Measurements from ENCODE around the gene PHLDB2.

Gene PHLDB2

GRCh38 chr3:111979434-111980038 lies 120.5 kb downstream of the PHLDB2 start:
- DNase-seq, result peak; percentile 45 to 62
- TF ChIP-seq GATA1 (IDR thresholded peaks at IDR 0.05; ENCODE audit: low read depth, low read length) (no peak), POLR2A (IDR thresholded peaks at IDR 0.05; ENCODE audit: low read length) (no peak)

- TF ChIP-seq GATA1 (IDR thresholded peaks at IDR 0.05; ENCODE audit: low read depth, low read length) (no peak), POLR2A (IDR thresholded peaks at IDR 0.05; ENCODE audit: low read length) (no peak)
- no peak for DNase-seq
These were observed 121.8 kb downstream of the PHLDB2 start for GRCh38 chr3:111980716-111981456.

GRCh38 chr3:111981457-111981763 lies 122.3 kb downstream of the PHLDB2 start:
- no peak for DNase-seq
- TF ChIP-seq GATA1 (IDR thresholded peaks at IDR 0.05; ENCODE audit: low read depth, low read length) (no peak), POLR2A (IDR thresholded peaks at IDR 0.05; ENCODE audit: low read length) (no peak)

GRCh38 chr3:111984636-111985298 lies 125.7 kb downstream of the PHLDB2 start:
- DNase-seq, result no peak
- no peak for TF ChIP-seq POLR2A (IDR thresholded peaks at IDR 0.05; ENCODE audit: low read length)
- no peak for TF ChIP-seq GATA1 (IDR thresholded peaks at IDR 0.05; ENCODE audit: low read depth, low read length)

GRCh38 chr3:111986800-111987199 lies 127.7 kb downstream of the PHLDB2 start:
- DNase-seq, result no peak
- TF ChIP-seq POLR2A (IDR thresholded peaks at IDR 0.05; ENCODE audit: low read length) (no peak), GATA1 (IDR thresholded peaks at IDR 0.05; ENCODE audit: low read depth, low read length) (no peak)

- TF ChIP-seq GATA1 (IDR thresholded peaks at IDR 0.05; ENCODE audit: low read depth, low read length), result no peak
- no peak for TF ChIP-seq POLR2A (IDR thresholded peaks at IDR 0.05; ENCODE audit: low read length)
- DNase-seq, result peak; percentile 48 to 59
These were observed 130.1 kb downstream of the PHLDB2 start for GRCh38 chr3:111989061-111989678.

- TF ChIP-seq GATA1 (IDR thresholded peaks at IDR 0.05; ENCODE audit: low read depth, low read length) (no peak), POLR2A (IDR thresholded peaks at IDR 0.05; ENCODE audit: low read length) (no peak)
- no peak for DNase-seq
These were observed 134.0 kb downstream of the PHLDB2 start for GRCh38 chr3:111993038-111993437.

- no peak for TF ChIP-seq GATA1 (IDR thresholded peaks at IDR 0.05; ENCODE audit: low read depth, low read length)
- no peak for TF ChIP-seq POLR2A (IDR thresholded peaks at IDR 0.05; ENCODE audit: low read length)
- DNase-seq, result no peak
These were observed 139.8 kb downstream of the PHLDB2 start, which contains the start of gene TAGLN3 for GRCh38 chr3:111998636-111999483. TAGLN3 (plus strand) TSS chr3:111998922; CDS start chr3:111999423, 501 bp downstream.

GRCh38 chr3:111999484-112000324 lies 140.6 kb downstream of the PHLDB2 start:
- TF ChIP-seq POLR2A (IDR thresholded peaks at IDR 0.05; ENCODE audit: low read length) (no peak), GATA1 (IDR thresholded peaks at IDR 0.05; ENCODE audit: low read depth, low read length) (no peak)
- DNase-seq, result no peak

GRCh38 chr3:112000367-112000771 lies 141.3 kb downstream of the PHLDB2 start:
- TF ChIP-seq GATA1 (IDR thresholded peaks at IDR 0.05; ENCODE audit: low read depth, low read length) (no peak), POLR2A (IDR thresholded peaks at IDR 0.05; ENCODE audit: low read length) (no peak)
- DNase-seq, result no peak

GRCh38 chr3:112000966-112001365 lies 141.9 kb downstream of the PHLDB2 start:
- TF ChIP-seq GATA1 (IDR thresholded peaks at IDR 0.05; ENCODE audit: low read depth, low read length) (no peak), POLR2A (IDR thresholded peaks at IDR 0.05; ENCODE audit: low read length) (no peak)
- DNase-seq, result no peak

- no peak for TF ChIP-seq GATA1 (IDR thresholded peaks at IDR 0.05; ENCODE audit: low read depth, low read length)
- no peak for TF ChIP-seq POLR2A (IDR thresholded peaks at IDR 0.05; ENCODE audit: low read length)
- no peak for DNase-seq
These were observed 142.5 kb downstream of the PHLDB2 start for GRCh38 chr3:112001526-112001925.
